Neural progenitor cell (in vitro differentiated cells): Measurements from ENCODE around the gene ZNF763.

Source experiments
- CTCF ChIP-seq: fragments of 200-600 bp; sonication (generic); IDR thresholded peaks from 2 replicates; pipeline ENCODE4 v1.5.1; 2017; ENCODE audit warnings: antibody characterized with exemption, mild to moderate bottlenecking
- EZH2 ChIP-seq: fragments of 200-600 bp; sonication (generic); IDR thresholded peaks from 2 replicates; pipeline ENCODE4 v1.6.1; 2017; ENCODE audit warnings: antibody characterized with exemption, mild to moderate bottlenecking, moderate library complexity
- EZH2phosphoT487 ChIP-seq: fragments of 200-600 bp; sonication (generic); IDR thresholded peaks from 2 replicates; pipeline ENCODE4 v1.6.1; 2017; ENCODE audit warnings: antibody characterized with exemption

- no peak for TF ChIP-seq CTCF
- no peak for TF ChIP-seq EZH2
- no peak for TF ChIP-seq EZH2phosphoT487
Measured at GRCh38 chr19:11927227-11927626, 37.6 kb upstream of the ZNF763 start.
